Loucy (cell line): ENCODE data around the gene ALDH1L1.
A peak's percentile ranks its signal among the peaks of the same experiment; 100 is the strongest.

Experiments
- H2AFZ ChIP-seq: fragments of 200-600 bp; sonication (generic); 2 replicates; pipeline ENCODE4 v1.6.0; 2016; ENCODE audit warnings: antibody characterized with exemption, mild to moderate bottlenecking, low read length, moderate library complexity
- H3F3A ChIP-seq: fragments of 200-600 bp; 2 replicates; pipeline ENCODE4 v1.6.0; 2016; ENCODE audit warnings: antibody characterized with exemption, low read depth, mild to moderate bottlenecking
- H3K27me3 ChIP-seq: fragments of 200-600 bp; sonication (generic); 2 replicates; pipeline ENCODE4 v1.6.1; 2014; ENCODE audit warnings: low read length, mild to moderate bottlenecking; ENCODE audit not compliant: insufficient read depth, poor library complexity, severe bottlenecking
- H3K36me3 ChIP-seq: fragments of 200-600 bp; sonication (generic); 2 replicates; pipeline ENCODE4 v1.6.1; 2016; ENCODE audit warnings: low read length; ENCODE audit not compliant: insufficient read depth
- H3K4me1 ChIP-seq: fragments of 200-600 bp; sonication (generic); 2 replicates; pipeline ENCODE4 v1.5.1; 2014; ENCODE audit warnings: low read length, mild to moderate bottlenecking; ENCODE audit not compliant: insufficient read depth, poor library complexity, severe bottlenecking
- H3K4me2 ChIP-seq: fragments of 200-600 bp; sonication (generic); 2 replicates; pipeline ENCODE4 v1.6.0; 2014; ENCODE audit warnings: antibody characterized with exemption, low read length, low read depth, mild to moderate bottlenecking; ENCODE audit not compliant: poor library complexity, severe bottlenecking
- H3K4me3 ChIP-seq: fragments of 200-600 bp; sonication (generic); 2 replicates; pipeline ENCODE4 v1.5.1; 2014; ENCODE audit warnings: low read length, mild to moderate bottlenecking, mixed read lengths; ENCODE audit not compliant: poor library complexity, severe bottlenecking
- H3K79me2 ChIP-seq: fragments of 200-600 bp; sonication (generic); 2 replicates; pipeline ENCODE4 v1.6.1; 2014; ENCODE audit warnings: low read length; ENCODE audit not compliant: insufficient read depth
- H3K9ac ChIP-seq: fragments of 200-600 bp; sonication (generic); 2 replicates; pipeline ENCODE4 v1.6.0; 2014; ENCODE audit warnings: mild to moderate bottlenecking, low read depth, low read length, moderate library complexity; ENCODE audit not compliant: poor library complexity, severe bottlenecking
- H3K9me2 ChIP-seq: fragments of 200-600 bp; sonication (generic); replicated peaks from 2 replicates; pipeline ENCODE4 v1.6.1; 2016; ENCODE audit warnings: low read depth, low read length, mixed read lengths
- H3K9me3 ChIP-seq: fragments of 200-600 bp; sonication (generic); 2 replicates; pipeline ENCODE4 v1.6.1; 2014; ENCODE audit warnings: mild to moderate bottlenecking, antibody characterized with exemption, low read length, low read depth; ENCODE audit not compliant: insufficient read depth
- H4K20me1 ChIP-seq: fragments of 200-600 bp; sonication (generic); 2 replicates; pipeline ENCODE4 v1.6.0; 2014; ENCODE audit warnings: antibody characterized with exemption, low read length, mild to moderate bottlenecking; ENCODE audit not compliant: insufficient read depth, poor library complexity, severe bottlenecking
- EZH2phosphoT487 ChIP-seq: fragments of 200-600 bp; IDR thresholded peaks from 2 replicates; pipeline ENCODE4 v1.6.1; 2018; ENCODE audit warnings: antibody characterized with exemption, mild to moderate bottlenecking, moderate library complexity, borderline replicate concordance
- TF ChIP-seq, protein P1 (sequence below): fragments of 200-600 bp; sonication (generic); conservative IDR thresholded peaks from 2 replicates; pipeline ENCODE4 v1.5.1; 2014; ENCODE audit warnings: mild to moderate bottlenecking, antibody characterized with exemption, low read length

Gene ALDH1L1

DNA sequence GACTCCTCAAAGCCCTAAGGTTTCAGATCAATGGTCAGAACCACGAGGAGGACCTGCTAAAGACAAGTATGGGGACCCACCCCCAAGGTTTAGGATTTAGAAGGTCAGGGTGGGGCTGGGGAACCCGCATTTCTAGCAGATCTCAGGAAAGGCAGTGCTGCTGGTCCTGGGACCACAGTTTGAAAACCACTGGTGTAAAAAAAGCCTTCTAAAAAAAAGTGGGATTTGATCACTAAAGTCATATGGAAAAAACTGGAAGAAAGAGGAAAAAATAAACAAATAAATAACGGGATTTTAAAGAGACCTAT lies 97.3 kb downstream of the ALDH1L1 start:
- Histone ChIP-seq H3K4me1 (peaks cover 13% of the 10 kb centered on the region), H3K9me2 (no peaks in the 10 kb centered on the region), H3K4me2 (peak overlapping the region; percentile 90), H3K27me3 (no peaks in the 10 kb centered on the region), H3F3A (no peaks in the 10 kb centered on the region), H2AFZ (0 out of 2 replicates have a peak overlapping the region, but pooled peaks have one; percentile 64), H4K20me1 (no peaks in the 10 kb centered on the region), H3K79me2 (peaks cover 8% of the 10 kb centered on the region), H3K9ac (peak overlapping the region; percentile 81), H3K36me3 (no peaks in the 10 kb centered on the region), H3K4me3 (peak overlapping the region; percentile 82), H3K9me3 (peaks cover 2% of the 10 kb centered on the region; the same call in 1 of the 2 replicates)
- TF ChIP-seq, protein P1, sequence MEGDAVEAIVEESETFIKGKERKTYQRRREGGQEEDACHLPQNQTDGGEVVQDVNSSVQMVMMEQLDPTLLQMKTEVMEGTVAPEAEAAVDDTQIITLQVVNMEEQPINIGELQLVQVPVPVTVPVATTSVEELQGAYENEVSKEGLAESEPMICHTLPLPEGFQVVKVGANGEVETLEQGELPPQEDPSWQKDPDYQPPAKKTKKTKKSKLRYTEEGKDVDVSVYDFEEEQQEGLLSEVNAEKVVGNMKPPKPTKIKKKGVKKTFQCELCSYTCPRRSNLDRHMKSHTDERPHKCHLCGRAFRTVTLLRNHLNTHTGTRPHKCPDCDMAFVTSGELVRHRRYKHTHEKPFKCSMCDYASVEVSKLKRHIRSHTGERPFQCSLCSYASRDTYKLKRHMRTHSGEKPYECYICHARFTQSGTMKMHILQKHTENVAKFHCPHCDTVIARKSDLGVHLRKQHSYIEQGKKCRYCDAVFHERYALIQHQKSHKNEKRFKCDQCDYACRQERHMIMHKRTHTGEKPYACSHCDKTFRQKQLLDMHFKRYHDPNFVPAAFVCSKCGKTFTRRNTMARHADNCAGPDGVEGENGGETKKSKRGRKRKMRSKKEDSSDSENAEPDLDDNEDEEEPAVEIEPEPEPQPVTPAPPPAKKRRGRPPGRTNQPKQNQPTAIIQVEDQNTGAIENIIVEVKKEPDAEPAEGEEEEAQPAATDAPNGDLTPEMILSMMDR = no peak
- TF ChIP-seq EZH2phosphoT487 = no peak

GRCh38 chr3:126082362-126083137 lies 97.8 kb downstream of the ALDH1L1 start:
- Histone ChIP-seq H3K79me2 (peaks cover 8% of the 10 kb centered on the region), H3F3A (no peaks in the 10 kb centered on the region), H3K36me3 (no peaks in the 10 kb centered on the region), H3K9me2 (no peaks in the 10 kb centered on the region), H3K9me3 (no peaks in the 10 kb centered on the region; the same call in 1 of the 2 replicates), H2AFZ (no peak overlapping the region), H3K4me1 (peaks cover 13% of the 10 kb centered on the region), H3K4me3 (peak overlapping the region; percentile 82), H3K4me2 (peak overlapping the region; percentile 90), H4K20me1 (no peaks in the 10 kb centered on the region), H3K27me3 (no peaks in the 10 kb centered on the region), H3K9ac (peak overlapping the region; percentile 81)
- no peak for TF ChIP-seq EZH2phosphoT487
- TF ChIP-seq, protein P1 = no peak

DNA sequence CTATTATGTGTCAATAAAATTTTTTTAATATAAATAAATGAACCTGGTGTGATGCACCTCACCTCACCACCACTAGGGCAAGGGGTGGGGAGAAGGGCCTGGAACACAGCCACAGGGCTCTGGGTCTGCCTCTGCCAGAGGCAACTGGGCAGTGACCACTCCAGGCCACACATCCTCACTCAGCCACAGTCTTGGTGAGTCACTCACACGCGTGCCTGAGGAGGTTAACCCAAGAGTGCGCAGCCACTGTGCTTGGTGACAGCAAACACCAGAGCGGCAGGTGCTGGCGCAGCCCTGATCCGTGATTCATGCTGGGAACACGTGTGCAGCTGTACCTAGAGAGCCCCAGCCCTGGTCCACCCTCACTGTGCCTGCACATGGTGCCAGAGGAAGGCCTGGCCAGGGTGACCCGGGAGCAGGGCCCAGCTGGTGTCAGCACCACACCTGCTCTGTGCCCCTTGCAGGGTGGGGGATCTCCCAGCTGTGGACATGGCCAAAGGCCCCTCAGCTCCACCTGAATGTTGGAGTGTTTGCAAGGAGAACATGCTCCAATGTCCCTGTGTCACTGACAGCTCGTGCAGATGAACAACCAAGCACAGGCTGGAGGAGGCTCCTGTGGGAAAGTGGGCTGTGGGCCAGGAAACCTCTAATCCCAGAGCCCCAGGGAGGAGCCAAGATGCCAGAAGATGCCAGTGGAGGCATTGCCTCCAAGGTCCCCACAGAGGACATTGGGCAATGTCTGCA lies 98.6 kb downstream of the ALDH1L1 start:
- H3K4me2 ChIP-seq = peak overlapping the region; percentile 90
- no peaks in the 10 kb centered on the region for H3K36me3 ChIP-seq
- H3K9me2 ChIP-seq = no peaks in the 10 kb centered on the region
- H3K27me3 ChIP-seq = no peaks in the 10 kb centered on the region
- TF ChIP-seq, protein P1 = peak; percentile 47
- no peak for TF ChIP-seq EZH2phosphoT487
- no peak overlapping the region for H3K4me3 ChIP-seq
- peaks cover 13% of the 10 kb centered on the region for H3K4me1 ChIP-seq
- H3K79me2 ChIP-seq = peaks cover 8% of the 10 kb centered on the region
- no peak overlapping the region for H3K9ac ChIP-seq
- no peaks in the 10 kb centered on the region for H4K20me1 ChIP-seq
- no peaks in the 10 kb centered on the region for H3F3A ChIP-seq
- H2AFZ ChIP-seq = no peak overlapping the region
- H3K9me3 ChIP-seq = no peaks in the 10 kb centered on the region
